Stimulated activated CD8-positive, alpha-beta memory T cell treated with anti-CD3 and anti-CD28 coated beads, Interleukin-7, amount 100 ng/mL, for 4 hours (primary cell): Measurements from ENCODE around the gene MUC5AC.

ENCODE experiments used
- DNase-seq, 2 donors: peaks; one replicate each; pipeline ENCODE4 v3.0.0-alpha.2; 2020; ENCODE audit warnings: low read depth in 2 of 2

MUC5AC gene

GRCh38 chr11:1194977-1195681 lies 37.4 kb downstream of the MUC5AC start:
- DNase-seq: no peak

GRCh38 chr11:1195682-1196515 lies 38.1 kb downstream of the MUC5AC start:
- no peak for DNase-seq

- DNase-seq: no peak
Measured at GRCh38 chr11:1196516-1197391, 39.0 kb downstream of the MUC5AC start.

- DNase-seq: no peak
Measured at GRCh38 chr11:1197431-1197885, 39.7 kb downstream of the MUC5AC start.

- no peak for DNase-seq
Measured at GRCh38 chr11:1197886-1198560, 40.3 kb downstream of the MUC5AC start.

- DNase-seq: no peak
Measured at GRCh38 chr11:1198561-1199240, 40.9 kb downstream of the MUC5AC start.

GRCh38 chr11:1199241-1199750 lies 41.5 kb downstream of the MUC5AC start:
- no peak for DNase-seq

GRCh38 chr11:1199751-1200610 lies 42.2 kb downstream of the MUC5AC start:
- DNase-seq: no peak

- DNase-seq: no peak
Measured at GRCh38 chr11:1200611-1201191, 42.9 kb downstream of the MUC5AC start.

- DNase-seq: no peak
Measured at GRCh38 chr11:1201395-1202153, 43.8 kb downstream of the MUC5AC start.

- no peak for DNase-seq
Measured at GRCh38 chr11:1202154-1202775, 44.5 kb downstream of the MUC5AC start.

- peak in 1 of 2 donors; percentile 31 for DNase-seq
Measured at GRCh38 chr11:1202776-1203504, 45.2 kb downstream of the MUC5AC start.

- DNase-seq: no peak
Measured at GRCh38 chr11:1203505-1204271, 45.9 kb downstream of the MUC5AC start.

- DNase-seq: no peak
Measured at GRCh38 chr11:1204381-1205101, 46.8 kb downstream of the MUC5AC start.

GRCh38 chr11:1205121-1205986 lies 47.6 kb downstream of the MUC5AC start:
- no peak for DNase-seq
